Fibroblast of skin of abdomen (primary cell): ENCODE results near the gene MCL1. TPM values are rescaled to one million over a fixed set of nuclear protein-coding genes. Genes with fewer than 3 reads are reported as not detected.
"Not testable (repeated sequence)": the region's sequence is repeated elsewhere in the genome, so short reads cannot be mapped to it uniquely, and the experiment has no call there.

Experiments
- DNase-seq: peaks from one replicate; pipeline ENCODE4 v3.0.0-alpha.2; 2013
- polyA plus RNA-seq, 2 experiments: library from polyadenylated mRNA; unstranded; fragments of 120-200 nt; gene quantifications; one replicate each; pipeline ENCODE4 v1.2.1, GENCODE V29; 2013; ENCODE audit not compliant: insufficient read length in 2 of 2

The MCL1 gene
- polyA plus RNA-seq (2013, experiment 1 of 2; ENCODE audit: insufficient read length), result 124 TPM
- polyA plus RNA-seq (2013, experiment 2 of 2; ENCODE audit: insufficient read length), result 126 TPM

DNA sequence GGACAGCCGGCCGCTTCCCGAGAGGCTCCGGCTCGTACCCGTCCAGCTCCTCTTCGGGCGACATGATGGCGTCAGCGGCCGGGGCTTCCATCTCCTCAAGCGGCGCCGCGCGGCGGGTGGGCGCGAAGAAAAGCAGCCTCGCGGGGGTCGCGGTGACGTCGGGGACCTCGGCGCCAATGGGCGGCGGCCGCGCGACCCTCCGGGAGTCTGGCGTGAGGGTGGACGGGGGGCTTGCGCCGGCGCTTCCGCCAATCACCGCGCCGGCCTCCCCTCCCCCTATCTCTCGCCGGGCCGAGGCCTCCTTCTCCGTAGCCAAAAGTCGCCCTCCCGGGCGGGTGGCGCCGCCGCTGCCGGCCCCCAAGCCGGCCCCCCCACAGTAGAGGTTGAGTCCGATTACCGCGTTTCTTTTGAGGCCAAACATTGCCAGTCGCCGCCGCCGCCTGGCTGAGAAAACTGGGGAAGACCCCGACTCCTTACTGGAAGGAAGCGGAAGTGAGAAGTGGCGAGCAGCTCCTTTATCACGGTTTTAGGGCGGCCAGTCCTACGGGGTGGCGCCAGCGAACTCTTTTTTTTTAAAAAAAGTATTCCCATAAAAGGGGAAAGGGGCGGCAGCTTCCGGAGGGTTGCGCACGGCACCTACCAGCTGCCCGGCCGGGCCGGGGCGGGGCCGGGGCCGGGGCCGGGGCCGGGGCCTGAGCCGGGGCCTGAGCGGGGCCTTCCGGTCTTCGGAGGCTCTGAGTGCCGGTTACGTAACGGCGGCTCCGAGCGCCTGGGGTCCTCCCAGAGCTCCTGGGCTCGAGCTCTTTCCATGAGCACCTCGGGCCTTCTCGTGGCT, at the start of gene MCL1:
MCL1 (minus strand) TSS at position 501 of the 835 bp plus-strand sequence; CDS start at position 421, 80 bp downstream.
- peak; percentile 98 for DNase-seq

DNA sequence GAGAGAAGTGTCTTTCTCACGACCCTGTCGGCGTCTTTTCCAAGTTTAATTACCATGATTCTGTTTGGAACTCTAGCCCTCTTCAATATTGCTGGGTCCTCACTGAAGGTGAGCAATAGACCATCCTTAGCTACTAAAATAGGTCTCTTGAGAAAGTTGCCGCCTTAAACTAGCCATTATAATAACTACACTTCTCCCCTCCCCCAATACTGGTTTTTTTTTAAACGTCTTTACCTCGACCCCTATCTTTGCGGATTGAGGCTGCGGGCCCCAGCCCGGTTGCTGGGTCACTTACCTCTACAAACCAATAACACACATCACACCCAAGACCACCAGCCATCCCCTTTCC, 49.3 kb upstream of the MCL1 start:
- no peak for DNase-seq

DNA sequence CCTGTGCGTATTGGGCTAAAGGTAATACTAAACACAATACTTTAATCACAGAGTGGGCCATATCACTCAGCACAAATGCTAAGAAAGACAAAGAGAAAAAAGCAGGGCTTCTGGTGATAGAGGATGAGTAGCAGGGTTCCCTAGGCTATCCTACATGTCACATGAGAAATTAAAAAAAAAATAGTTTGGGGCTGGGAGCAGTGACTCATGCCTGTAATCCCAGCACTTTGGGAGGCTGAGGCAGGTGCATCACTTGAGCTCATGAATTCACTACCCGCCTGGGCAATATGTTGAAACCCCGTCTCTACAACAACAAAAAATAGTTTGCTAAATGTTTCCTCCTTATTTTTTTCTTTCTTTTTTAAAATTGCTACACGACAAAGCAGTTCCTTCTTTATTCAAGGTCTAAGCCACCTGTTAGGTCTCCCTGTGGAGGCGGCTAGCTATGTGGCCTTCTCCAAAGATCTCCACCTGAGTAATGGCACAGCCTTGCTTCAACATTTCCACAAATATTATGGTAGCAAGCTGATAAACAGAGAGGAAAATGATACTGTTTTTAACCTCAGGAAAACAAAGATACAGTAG, 48.5 kb upstream of the MCL1 start:
- no peak for DNase-seq

DNA sequence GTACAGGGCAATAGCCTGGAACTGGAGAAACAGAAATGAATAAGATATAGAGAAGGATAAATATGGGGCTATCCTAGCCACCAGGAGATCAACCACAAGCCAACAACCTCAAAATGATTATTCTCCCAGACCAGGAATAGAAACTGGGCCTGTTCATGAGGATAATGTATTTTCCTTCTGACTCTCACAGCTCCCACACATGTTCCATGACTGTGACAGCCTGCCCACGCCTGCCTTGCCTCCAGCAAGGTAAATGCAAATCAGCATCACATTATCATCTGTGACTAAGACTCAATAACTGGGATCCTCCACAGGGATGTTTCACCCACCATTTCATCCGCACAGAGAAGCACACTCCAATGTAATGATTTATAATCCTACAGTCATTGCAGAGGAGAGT, 46.7 kb upstream of the MCL1 start:
- DNase-seq, result no peak

DNA sequence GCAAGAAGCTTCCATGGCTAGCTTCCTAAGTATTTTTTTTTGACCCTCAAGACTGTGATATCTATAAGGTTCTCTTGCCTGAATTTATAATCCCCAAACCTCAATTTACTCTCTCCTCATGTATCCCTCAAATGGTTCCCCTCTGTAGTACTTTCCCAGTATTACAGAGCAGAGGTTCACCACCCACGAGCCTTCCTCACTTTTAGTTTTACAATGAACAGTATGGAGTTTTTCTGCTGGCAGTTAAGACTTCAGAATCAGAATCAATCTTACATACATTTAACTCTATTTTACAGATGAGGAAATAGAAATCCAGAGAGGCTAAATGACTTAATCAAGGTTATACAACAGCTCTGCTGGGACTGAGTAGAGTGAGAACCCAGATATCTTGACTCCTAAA, 45.1 kb upstream of the MCL1 start:
- not testable (repeated sequence) for DNase-seq

DNA sequence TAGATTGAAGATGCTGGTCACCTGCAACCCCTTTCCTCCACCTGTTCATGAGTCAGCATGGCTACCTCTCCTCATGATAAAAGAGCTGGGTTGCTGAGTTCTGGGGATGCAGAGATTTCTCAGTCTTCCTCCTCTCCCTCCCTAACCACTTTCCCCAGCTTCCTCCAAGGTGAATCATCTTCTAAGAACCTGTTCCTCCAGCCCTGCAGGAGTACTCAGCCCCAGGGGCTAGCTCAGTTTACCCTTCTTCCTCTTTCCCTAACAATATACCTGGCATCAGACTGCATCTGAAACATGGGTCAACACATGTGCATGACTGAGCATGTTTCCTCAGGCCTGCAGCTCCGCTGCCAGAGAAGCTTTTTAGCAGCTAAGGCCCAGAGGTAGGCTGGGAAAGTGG, 44.7 kb upstream of the MCL1 start:
- not testable (repeated sequence) for DNase-seq

DNA sequence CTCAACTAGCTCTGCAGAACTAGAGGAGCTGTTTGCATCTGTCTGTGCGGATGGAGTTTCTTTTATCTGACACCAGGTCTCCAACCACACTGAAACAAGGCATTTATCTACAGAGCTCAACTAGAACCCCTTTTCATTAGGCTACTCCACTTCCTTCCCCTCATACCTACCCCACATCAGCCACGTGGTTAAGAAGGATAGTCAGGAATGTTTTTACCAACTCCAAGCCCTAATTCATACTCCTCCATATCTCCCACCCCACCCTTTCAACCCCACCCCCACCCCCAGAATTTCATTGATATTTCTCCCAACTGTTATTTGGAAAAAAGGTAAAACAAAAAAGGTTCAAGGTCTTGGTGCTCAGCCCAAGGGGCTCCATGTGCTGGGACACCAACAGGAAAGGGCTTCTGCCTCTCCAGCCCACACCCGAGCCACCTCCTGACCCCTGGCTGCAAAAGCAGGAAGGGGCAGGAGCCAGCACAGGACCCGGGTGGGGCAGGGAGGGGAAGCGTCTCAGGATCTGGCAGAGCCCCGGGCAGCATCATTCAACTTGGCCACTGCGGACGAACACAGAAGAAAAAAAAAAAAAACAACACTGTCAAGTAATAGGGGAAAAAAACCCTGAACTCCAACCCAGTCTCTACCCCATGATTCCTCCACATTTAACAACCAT, 43.0 kb upstream of the MCL1 start:
- DNase-seq, result no peak

DNA sequence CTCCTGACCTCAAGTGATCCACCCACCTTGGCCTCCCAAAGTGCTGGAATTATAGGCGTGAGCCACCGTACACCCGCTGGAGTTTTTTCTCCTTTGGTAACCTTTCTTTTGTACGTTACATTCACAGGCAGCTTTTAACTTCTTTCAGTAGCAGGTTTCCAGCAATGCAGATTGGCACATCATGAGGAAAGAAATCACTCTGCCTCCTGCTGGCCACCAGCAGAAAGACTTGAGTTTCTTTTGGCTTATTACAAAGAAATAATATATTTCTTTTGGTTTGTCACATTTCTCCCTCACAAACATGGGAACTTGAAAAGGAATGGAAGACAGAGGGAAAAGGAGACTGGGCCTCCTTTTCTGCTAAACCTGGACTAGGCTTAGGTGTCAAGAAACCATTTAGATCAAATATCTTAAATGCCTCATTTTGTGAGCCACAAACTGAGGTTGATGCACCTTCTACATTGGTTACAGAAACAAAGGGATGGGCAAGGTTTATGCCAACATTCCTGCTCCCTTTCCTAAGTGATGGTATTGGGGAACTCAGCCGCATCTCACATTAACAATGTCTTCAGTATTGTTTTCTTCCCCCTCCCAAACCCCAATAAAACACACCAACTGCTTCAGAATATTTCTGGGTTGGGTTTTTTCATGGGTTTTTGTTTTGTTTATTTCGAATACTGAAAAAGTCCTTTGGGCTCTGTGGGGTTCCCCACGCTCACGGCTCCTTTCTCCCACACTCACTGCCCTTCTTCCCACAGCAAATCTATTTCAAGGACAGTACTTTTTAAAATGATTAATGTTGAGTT, 42.3 kb upstream of the MCL1 start:
- peak; percentile 59 for DNase-seq

DNA sequence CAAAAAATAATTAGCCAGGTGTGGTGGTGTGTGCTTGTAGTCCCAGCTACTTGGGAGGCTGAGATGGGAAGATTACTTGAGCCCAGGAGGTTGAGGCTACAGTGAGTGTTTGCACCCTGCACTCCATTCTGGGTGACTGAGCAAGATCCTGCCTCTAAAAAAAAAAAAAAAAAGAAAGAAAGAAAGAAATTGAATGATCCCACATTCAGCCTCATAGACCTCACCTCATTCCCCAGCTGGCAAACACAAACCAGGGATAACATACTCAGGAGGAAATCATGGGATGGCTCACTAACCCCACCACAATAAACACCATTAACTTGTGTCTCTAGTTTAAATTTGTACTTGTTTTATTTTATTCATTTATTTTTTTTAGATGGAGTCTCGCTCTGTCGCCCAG, 41.5 kb upstream of the MCL1 start:
- DNase-seq, result no peak

DNA sequence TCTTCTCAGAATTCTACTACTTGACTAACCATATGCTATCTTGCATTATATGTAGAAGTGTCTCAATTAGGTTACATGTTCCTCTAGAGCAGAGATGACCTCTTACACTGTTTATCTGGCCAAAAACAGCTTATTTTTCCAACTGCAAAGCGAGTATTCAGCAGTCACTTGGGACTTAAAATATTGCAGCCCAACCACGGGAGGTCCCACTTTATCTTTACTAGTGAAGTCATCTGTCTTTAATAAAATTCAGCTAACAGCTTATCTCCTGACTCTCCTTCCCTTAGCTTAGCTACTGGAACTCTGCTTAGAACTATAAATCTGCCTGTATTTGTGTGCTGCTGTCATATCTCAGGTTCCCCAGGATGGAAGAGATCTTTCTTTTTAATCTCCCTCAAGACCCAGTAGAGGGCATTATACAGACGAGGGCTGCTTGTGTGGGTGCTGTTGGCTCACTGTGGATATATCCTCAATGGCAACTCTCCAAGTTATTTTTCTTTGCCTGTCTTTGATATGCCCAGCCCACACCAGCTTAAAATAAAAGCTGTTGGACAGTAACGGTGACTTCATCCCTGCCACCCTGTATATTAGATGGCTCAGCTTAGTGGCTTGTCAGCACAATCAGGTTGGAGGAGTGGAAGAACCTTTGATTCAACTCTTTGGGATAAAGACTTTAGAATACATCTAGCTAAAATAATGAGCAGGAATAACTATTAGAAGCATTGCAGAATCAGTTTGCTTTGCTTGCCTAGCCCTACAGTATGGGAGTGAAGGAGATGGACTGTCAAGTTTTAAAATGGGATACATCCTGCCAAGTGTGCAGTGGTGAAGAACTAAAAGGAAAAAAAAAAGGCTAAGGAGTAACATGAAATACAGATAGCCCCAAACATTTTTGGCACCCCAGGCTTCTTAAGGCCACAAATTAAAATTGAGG, 40.4 kb upstream of the MCL1 start:
- DNase-seq, result peak; percentile 71

DNA sequence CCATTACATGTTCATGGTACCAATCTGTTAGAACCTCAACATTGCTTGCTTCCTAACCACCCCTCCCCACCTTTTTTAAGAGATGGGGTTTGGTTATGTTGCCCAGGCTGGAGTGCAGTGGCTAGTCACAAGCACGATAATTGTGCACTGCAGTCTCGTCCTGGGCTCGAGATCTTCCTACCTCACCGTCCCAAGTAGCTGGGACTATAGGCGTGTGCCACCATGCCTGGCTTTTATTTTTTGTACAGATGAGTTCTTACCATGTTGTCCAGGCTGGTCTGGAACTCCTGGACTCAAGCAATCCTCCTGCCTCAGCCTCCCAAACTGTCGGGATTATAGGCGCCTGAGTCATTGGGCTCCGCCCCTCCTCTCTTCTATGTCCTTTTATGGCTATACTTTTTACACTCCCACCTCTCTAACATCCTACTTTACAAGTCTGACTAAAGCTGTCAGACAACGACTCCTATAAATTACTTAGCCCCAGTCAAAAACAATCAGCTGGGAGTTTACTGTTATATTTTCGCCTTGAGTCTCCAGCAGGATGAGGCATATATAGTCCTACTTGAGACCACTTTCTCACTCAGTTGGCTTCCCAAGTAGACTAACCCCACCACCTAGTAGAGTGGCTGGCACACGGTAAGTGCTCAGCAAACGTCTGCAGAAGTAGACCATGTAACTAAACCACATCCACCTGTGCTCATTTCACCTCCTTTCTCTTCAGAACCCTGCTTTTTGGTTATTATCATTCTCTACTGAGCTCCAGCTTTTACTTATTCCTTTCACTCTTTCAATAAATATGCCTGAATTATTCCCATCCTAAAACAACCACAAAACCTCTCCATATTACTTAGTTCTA, 36.2 kb upstream of the MCL1 start:
- DNase-seq, result no peak

DNA sequence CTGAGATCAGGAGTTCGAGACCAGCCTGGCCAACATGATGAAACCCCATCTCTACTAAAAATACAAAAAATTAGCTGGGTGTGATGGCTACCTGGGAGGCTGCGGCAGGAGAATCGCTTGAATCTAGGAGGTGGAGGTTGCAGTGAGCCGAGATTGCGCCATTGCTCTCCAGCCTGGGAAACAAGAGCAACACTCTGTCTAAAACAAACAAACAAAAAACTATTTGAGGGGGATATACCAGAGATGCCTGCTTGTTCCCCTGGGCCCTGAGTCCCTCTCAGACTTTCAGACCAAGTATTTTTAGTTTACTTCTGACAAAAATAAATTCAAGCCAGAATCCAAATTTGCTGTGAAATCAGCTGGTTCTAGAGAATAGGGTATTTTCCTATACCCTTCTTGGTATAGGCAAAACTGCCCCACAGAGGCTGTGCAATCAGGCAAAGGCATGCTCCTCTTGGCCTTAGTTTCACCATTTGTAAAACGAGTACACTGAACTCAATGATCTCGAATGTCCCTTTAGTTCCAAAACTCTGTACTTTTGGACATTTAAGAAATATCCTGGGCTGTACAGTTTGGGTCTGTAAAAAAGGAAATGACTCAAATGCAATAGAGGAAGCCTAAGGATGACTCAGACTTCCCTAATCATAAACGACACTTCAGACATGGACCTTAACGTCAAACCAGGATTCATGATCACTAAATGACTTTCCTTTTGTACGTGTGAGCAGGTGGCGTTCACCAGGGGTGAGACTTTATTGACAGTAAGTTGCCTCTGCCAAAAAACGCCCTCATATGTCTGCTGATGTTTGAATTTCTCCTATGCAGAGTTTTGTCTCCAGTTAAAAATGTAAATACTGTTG, 33.9 kb upstream of the MCL1 start:
- peak; percentile 72 for DNase-seq

DNA sequence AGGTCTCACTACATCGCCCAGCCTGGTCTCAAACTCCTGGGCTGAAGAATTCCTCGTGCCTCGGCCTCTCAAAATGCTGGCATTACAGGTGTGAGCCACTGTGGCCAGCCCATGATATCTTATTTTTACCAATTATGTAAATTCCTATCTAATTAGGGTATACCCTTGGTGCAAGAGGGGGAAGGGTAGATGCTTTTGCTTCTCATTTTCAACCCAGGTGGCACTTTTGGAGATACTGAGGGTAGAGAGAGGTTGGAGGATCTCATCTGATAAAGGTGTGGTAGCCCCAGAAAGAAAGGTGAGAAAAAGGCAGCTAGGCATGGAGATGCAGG, 32.6 kb upstream of the MCL1 start:
- DNase-seq, result no peak

DNA sequence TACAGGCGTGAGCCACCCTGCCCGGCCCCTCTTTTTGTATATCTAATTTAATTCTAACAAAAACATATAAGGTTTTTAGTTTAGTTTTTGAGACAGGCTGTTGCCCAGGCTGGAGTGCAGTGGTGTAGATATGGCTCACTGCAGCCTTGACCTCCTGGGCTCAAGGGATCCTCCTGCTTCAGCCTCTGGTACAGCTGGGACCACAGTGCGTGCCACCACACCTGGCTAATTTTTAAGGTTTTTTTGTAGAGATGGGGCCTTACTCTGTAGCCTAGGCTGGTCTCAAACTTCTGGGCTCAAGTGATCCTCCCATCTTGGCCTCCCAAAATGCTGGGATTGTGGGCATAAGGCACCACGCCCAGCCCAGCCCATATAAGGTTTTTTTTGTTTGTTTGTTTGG, 31.2 kb upstream of the MCL1 start:
- DNase-seq, result no peak

DNA sequence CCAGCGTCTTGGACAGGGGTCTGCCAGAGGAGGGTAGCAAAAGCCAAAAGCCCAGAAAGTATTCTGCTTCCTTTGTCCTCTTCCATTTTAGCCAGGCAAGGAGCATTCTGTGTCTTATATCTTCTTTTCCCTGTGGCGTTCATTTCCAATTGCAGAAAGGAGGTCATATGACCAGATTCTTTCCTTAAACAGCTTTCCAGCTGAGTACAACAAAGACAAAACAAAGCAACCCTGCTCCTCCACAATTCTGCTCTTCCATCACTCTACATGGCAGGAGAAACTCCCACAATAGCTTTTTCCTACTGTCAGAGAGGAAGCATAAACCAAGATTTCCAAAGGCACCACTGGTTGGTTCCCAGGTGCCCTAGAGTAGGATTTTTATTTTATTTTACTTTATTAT, 30.3 kb upstream of the MCL1 start:
- DNase-seq, result no peak

DNA sequence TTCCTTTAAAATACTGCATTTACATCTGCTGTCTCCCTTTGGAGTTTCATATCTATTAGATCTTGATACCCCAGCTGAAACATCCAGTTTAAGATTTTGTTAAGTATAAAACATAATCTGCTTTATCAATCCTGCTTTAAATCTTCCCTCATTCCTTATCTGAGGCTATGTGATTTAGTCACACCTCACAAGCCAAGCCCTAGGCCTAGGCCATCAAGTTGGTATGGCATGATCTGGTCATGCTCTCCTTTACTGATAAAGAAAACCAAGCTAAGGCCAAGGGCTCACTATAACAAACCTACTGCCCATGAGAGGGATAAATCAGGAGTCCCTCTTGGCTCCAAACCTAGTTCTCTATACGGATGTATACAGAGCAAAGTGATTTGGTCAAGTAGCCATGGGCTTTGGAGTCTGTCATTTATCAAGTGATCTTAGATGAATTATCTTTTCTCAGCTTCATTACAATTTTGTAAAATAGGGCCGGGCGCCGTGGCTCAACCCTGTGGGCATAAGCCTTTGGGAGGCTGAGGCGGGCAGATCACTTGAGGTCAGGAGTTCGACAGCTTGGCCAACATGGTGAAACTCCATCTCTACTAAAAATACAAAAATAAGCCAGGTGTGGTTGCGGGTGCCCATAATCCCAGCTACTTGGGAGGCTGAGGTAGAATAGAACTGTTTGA, 27.2 kb upstream of the MCL1 start:
- DNase-seq, result no peak

DNA sequence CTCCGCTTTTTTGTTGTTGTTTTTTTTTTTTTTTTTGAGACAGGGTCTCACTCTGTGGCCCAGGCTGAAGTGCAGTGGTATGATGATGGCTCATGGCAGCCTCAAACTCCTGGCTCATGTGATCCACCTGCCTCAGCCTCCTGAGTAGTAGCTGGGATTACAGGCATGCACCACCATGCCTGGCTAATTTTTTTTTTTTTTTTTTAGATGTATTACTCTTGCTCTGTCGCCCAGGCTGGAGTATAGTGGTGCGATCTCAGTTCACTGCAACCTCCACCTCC, 26.0 kb upstream of the MCL1 start:
- DNase-seq, result not testable (repeated sequence)

DNA sequence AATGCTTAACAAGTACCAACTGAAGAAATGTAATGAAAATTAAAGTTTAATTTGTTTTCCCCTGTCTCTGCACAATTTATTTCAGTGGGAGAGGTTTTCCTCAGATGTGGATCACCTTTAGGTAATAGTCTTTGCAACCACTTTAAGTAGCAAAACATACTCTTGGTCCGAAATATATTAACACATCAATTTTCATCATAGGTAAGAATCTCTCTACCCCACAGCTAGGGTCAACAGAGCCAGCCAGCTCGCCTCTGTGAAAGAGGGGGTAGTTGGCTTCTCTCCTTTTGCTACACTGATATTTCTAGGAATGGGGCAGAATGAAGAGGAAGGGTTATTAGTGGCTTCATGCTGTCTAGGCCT, 24.8 kb upstream of the MCL1 start:
- no peak for DNase-seq

DNA sequence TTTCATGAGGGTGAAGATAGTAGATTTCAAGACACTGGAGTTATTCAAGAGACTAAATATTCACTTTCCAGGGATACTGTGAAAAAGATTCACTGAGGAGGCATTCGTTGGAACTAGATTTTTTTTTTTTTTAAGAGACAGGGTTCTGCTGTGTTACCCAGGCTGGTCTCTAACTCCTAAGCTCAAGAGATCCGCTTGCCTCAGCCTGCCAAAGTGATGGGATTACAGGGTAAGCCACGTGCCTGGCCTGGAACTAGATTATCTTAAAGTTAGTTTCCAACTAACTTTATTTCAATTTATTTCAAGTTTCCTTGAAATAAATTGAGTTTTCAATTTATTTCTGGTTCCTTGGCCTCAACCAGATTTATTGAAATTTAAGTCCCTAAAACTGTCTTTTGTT, 24.3 kb upstream of the MCL1 start:
- DNase-seq, result no peak

DNA sequence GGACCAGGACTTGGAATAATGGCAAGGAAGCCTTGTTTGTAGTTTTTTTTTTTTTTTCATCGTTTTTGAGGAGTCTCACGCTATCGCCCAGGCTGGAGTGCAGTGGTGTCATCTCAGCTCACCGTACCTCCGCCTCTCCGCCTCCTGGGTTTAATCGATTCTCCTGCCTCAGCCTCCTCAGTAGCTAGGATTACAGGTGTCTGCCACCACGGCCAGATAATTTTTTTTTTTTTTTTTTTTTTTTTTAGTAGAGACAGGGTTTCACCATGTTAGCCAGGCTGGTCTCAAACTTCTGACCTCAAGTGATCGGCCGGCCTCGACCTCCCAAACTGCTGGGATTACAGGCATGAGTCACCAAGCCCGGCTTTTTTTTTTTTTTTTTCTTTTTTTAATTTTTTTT, 23.0 kb upstream of the MCL1 start:
- not testable (repeated sequence) for DNase-seq
